Measurements from ENCODE around the gene SLC66A1. TPM values are rescaled to one million over a fixed set of nuclear protein-coding genes. Genes with fewer than 3 reads are reported as not detected.
"Not testable (repeated sequence)": the region's sequence is repeated elsewhere in the genome, so short reads cannot be mapped to it uniquely, and the experiment has no call there.

The SLC66A1 gene
- total RNA-seq, 6 donors from 2014 or later, result 15.6 to 30.3 (median 24.3) TPM

DNA sequence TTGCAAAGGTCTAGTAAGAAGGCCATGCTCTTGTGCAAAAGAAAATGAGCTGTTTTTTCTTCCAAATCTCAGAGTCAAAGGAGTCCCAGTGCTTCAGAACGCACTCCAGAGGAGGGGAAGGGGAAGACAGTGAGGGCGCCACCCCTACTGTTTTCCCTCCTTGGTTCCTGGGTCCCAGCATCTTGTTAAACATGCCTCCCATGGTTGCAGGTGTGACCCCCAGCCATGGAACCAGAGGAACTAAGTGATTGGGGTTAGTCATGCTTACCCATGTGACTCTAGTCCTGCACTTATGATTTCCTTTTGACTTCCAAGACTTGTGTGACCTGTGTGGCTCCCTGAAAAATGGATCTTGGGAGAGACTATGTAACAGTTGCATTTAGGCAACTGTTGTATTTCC, 17.5 kb upstream of the SLC66A1 start:
- no peak overlapping the region for H3K27ac ChIP-seq
- H3K27me3 ChIP-seq, result no peaks in the 10 kb centered on the region
- no peaks in the 10 kb centered on the region for H3K36me3 ChIP-seq
- H3K9me3 ChIP-seq, result peaks cover 6 to 23% (median 19%) of the 10 kb centered on the region in 4 donors
- no peaks in the 10 kb centered on the region for H3K4me1 ChIP-seq
- no peak for ATAC-seq (ENCODE audit: low FRiP score in 2 of 2)
- no peak for DNase-seq
- no peak overlapping the region for H3K4me3 ChIP-seq
- WGBS, 2 donors, result 89 to 95% methylated on average over 2 of the region's 2 CpGs
- TF ChIP-seq, protein P1, sequence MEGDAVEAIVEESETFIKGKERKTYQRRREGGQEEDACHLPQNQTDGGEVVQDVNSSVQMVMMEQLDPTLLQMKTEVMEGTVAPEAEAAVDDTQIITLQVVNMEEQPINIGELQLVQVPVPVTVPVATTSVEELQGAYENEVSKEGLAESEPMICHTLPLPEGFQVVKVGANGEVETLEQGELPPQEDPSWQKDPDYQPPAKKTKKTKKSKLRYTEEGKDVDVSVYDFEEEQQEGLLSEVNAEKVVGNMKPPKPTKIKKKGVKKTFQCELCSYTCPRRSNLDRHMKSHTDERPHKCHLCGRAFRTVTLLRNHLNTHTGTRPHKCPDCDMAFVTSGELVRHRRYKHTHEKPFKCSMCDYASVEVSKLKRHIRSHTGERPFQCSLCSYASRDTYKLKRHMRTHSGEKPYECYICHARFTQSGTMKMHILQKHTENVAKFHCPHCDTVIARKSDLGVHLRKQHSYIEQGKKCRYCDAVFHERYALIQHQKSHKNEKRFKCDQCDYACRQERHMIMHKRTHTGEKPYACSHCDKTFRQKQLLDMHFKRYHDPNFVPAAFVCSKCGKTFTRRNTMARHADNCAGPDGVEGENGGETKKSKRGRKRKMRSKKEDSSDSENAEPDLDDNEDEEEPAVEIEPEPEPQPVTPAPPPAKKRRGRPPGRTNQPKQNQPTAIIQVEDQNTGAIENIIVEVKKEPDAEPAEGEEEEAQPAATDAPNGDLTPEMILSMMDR (IDR thresholded peaks at IDR 0.05), result no peak
- no peak for TF ChIP-seq EP300 (IDR thresholded peaks at IDR 0.05)
- no peak for TF ChIP-seq POLR2A (IDR thresholded peaks at IDR 0.05)
- no peak for TF ChIP-seq POLR2AphosphoS5 (IDR thresholded peaks at IDR 0.05)

DNA sequence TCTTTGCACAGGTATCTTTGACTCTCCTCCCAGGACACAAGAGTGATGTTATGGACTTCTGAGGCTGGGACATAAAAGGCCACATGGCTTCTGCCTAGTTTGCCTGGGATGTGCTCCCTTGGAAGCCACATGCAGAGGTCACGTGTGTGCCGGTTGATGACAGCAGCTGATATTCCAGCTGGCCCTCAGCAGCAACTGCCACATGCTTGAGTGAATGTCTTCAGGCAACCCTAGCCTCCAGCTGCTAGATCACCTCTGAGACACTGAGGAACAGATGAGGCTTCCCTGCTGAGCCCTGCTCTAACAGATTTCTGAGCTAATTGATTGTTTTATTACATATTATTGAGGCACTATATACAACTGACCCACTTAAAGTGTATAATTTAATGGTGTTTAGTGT, 11.9 kb upstream of the SLC66A1 start:
- WGBS, 2 donors, result 90 to 100% methylated on average over 2 of the region's 2 CpGs
- ATAC-seq (ENCODE audit: low FRiP score in 2 of 2), result no peak

DNA sequence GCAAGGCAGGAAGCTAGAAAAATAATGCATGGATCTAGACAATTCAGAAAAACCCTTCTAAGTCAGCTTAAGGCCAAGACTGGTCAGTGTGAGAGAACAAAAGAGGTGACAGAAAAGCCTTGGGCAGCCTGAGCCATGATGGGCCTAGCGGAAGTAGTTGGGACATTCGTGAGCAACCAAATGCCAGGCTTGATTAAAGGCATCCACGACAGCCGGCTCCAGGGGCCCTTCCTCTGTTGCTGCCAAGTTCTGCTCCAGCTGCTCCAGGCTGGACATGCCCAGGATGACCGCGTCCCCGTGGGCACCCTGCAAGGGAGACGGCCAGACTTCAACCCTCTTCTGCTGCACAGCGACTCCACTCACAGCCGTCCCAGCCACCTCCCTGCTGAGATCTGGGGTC, 8.0 kb upstream of the SLC66A1 start:
- not testable (repeated sequence) for DNase-seq
- 91 to 97% methylated on average over 10 of the region's 10 CpGs for whole genome bisulfite sequencing, 2 donors

More for the DNA sequence above, 11.9 kb upstream of the SLC66A1 start:
- no peak for DNase-seq
- Histone ChIP-seq H3K36me3 (peaks cover 6 to 35% (median 20%) of the 10 kb centered on the region in 4 donors), H3K27ac (no peak overlapping the region), H3K4me1 (no peaks in the 10 kb centered on the region), H3K9me3 (peaks cover 0 to 4% (median 3%) of the 10 kb centered on the region in 4 donors), H3K27me3 (no peaks in the 10 kb centered on the region), H3K4me3 (no peak overlapping the region)
- TF ChIP-seq POLR2AphosphoS5 (IDR thresholded peaks at IDR 0.05), result no peak
- no peak for TF ChIP-seq POLR2A (IDR thresholded peaks at IDR 0.05)
- TF ChIP-seq EP300 (IDR thresholded peaks at IDR 0.05), result no peak
- TF ChIP-seq, protein P1 (IDR thresholded peaks at IDR 0.05), result no peak

DNA sequence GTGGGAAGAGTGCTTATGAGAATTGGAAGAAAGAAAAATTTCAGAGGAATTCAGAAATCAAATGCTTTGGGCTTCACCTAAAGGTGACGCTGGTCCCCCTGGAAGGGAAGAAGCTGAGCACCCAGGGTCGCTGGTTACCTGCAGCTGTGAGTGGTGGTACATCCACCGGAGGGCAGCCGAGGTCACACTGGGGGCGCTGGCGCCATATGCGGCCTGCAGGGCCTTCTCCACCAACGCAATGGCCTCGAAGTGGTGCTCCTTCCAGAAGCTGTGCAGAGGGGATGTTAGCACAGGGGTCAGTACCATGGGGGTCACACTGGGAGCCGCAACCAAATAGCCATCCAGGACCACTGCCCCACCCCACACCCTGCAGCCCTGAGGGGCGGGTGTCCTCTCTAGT, 6.2 kb upstream of the SLC66A1 start:
- ATAC-seq (ENCODE audit: low FRiP score in 2 of 2) (peak in 1 of 2 donors; percentile 31), DNase-seq (peak in 1 of 2 donors; percentile 50)
- Histone ChIP-seq H3K27ac (no peak overlapping the region), H3K4me1 (peaks cover 4 to 6% (median 4%) of the 10 kb centered on the region in 4 donors), H3K9me3 (no peaks in the 10 kb centered on the region), H3K27me3 (no peaks in the 10 kb centered on the region), H3K36me3 (peaks cover 17 to 68% (median 45%) of the 10 kb centered on the region in 4 donors), H3K4me3 (no peak overlapping the region)
- WGBS, 2 donors, result 92 to 96% methylated on average over 2 to 11 of the region's 11 CpGs
- TF ChIP-seq, protein P1 (IDR thresholded peaks at IDR 0.05), result no peak
- TF ChIP-seq POLR2A (IDR thresholded peaks at IDR 0.05) (no peak), EP300 (IDR thresholded peaks at IDR 0.05) (no peak), POLR2AphosphoS5 (IDR thresholded peaks at IDR 0.05) (no peak)

More for the DNA sequence above, 8.0 kb upstream of the SLC66A1 start:
- not testable (repeated sequence) for ATAC-seq (ENCODE audit: low FRiP score in 2 of 2); H3K9me3 ChIP-seq; H3K4me3 ChIP-seq; H3K27ac ChIP-seq; H3K27me3 ChIP-seq; H3K4me1 ChIP-seq
- peaks cover 17 to 68% (median 45%) of the 10 kb centered on the region in 4 donors for H3K36me3 ChIP-seq

GRCh38 chr1:19306941-19307340, 5.2 kb upstream of the SLC66A1 start:
- Histone ChIP-seq H3K4me1 (peaks cover 8 to 14% (median 12%) of the 10 kb centered on the region in 4 donors), H3K9me3 (no peaks in the 10 kb centered on the region), H3K36me3 (peaks cover 17 to 64% (median 45%) of the 10 kb centered on the region in 4 donors), H3K27ac (no peak overlapping the region), H3K4me3 (no peak overlapping the region), H3K27me3 (no peaks in the 10 kb centered on the region)
- ATAC-seq (ENCODE audit: low FRiP score in 2 of 2), result no peak
- no peak for DNase-seq
- 95 to 96% methylated on average over 4 to 6 of the region's 6 CpGs for WGBS, 2 donors
- TF ChIP-seq POLR2AphosphoS5 (IDR thresholded peaks at IDR 0.05) (no peak), POLR2A (IDR thresholded peaks at IDR 0.05) (no peak), EP300 (IDR thresholded peaks at IDR 0.05) (no peak)
- TF ChIP-seq, protein P1 (IDR thresholded peaks at IDR 0.05), result no peak
